ENCODE results near the gene ZNF419. TPM values are rescaled to one million over a fixed set of nuclear protein-coding genes. Genes with fewer than 3 reads are reported as not detected.

The ZNF419 gene
- total RNA-seq, 4 donors from 2014 or later: 10.5 to 42.6 (median 16.2) TPM

DNA sequence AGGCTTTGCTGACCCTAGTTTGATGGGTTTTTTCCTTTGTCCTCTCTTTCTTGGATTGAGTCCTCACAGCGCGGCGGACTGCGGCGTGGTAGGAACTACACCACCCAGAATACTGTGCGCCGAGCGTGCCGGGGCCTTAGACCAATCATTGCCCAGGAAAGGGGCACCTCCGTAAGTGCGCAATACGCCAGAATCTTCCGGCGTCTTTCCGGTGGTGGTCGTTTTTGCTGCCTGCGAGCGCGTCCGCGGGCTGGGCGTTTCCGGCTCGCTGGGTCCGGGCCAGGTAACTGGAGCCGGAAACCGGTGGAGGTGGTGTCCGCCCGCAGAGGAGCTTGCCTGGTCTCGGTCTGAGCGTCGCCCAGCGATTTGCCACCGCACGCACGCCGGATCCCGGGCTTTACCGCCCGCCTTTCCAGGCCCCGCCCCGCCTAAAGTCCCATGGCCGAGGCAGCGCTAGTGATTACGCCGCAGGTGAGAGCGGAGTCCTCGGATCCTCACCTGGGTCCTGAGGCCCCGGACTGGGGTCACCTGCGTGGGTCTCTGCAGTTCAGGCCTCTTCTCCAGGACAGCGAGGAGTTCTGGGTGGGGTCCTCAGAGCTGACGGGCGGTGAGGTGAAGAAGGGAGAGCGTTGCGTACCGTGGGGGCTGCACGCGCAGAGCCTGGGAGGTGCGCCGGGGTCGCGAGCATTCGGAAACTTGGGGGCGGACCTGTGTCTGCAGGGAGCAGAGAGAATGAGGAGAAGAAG, 39.8 kb downstream of the ZNF419 start, which contains the start of gene ZNF549:
Gene ZNF549, plus strand, starts transcription at position 221 of the 746 bp plus-strand sequence. Its CDS starts 218 bp downstream, at position 439.
- peak; percentile 64 to 80 for DNase-seq (ENCODE audit: low spot score in 2 of 2)
- WGBS, 2 donors: 4 to 5% methylated on average over 42 to 56 of the region's 64 CpGs
- Histone ChIP-seq H3K4me3 (peak within 1 kb of the TSS; percentile 60 to 82 (median 67)), H3K27ac (peak within 1 kb of the TSS; percentile 49 to 83 (median 80)), H3K27me3 (no peaks in the 10 kb centered on the region), H3K9me3 (peaks cover 0 to 46% (median 7%) of the 10 kb centered on the region in 4 donors), H3K4me1 (peaks cover 0 to 18% (median 5%) of the 10 kb centered on the region in 4 donors), H3K36me3 (peaks cover 0 to 37% (median 3%) of the 10 kb centered on the region in 3 donors)
- TF ChIP-seq, protein P1, sequence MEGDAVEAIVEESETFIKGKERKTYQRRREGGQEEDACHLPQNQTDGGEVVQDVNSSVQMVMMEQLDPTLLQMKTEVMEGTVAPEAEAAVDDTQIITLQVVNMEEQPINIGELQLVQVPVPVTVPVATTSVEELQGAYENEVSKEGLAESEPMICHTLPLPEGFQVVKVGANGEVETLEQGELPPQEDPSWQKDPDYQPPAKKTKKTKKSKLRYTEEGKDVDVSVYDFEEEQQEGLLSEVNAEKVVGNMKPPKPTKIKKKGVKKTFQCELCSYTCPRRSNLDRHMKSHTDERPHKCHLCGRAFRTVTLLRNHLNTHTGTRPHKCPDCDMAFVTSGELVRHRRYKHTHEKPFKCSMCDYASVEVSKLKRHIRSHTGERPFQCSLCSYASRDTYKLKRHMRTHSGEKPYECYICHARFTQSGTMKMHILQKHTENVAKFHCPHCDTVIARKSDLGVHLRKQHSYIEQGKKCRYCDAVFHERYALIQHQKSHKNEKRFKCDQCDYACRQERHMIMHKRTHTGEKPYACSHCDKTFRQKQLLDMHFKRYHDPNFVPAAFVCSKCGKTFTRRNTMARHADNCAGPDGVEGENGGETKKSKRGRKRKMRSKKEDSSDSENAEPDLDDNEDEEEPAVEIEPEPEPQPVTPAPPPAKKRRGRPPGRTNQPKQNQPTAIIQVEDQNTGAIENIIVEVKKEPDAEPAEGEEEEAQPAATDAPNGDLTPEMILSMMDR (IDR thresholded peaks at IDR 0.05): peak in 1 of 5 experiments; percentile 33
- TF ChIP-seq EP300 (IDR thresholded peaks at IDR 0.05) (peak in 1 of 2 donors; percentile 74), POLR2A (IDR thresholded peaks at IDR 0.05) (no peak)

- TF ChIP-seq, protein P1 (IDR thresholded peaks at IDR 0.05): no peak
- no peak for TF ChIP-seq POLR2A (IDR thresholded peaks at IDR 0.05)
- TF ChIP-seq EP300 (IDR thresholded peaks at IDR 0.05): no peak
- 97 to 99% methylated on average over 7 of the region's 7 CpGs for WGBS, 2 donors
- Histone ChIP-seq H3K27ac (no peak overlapping the region), H3K9me3 (peaks cover 9 to 100% (median 71%) of the 10 kb centered on the region in 4 donors), H3K4me3 (no peak overlapping the region), H3K4me1 (no peaks in the 10 kb centered on the region), H3K27me3 (no peaks in the 10 kb centered on the region), H3K36me3 (peaks cover 20 to 100% (median 39%) of the 10 kb centered on the region in 3 donors)
- no peak for DNase-seq (ENCODE audit: low spot score in 2 of 2)
These were observed 50.5 kb downstream of the ZNF419 start for GRCh38 chr19:57537953-57538547.

Small RNA genes within 50 kb of the gene (small RNA-seq; reads per million reads assigned to genes)
- not detected for gene VN1R107P

Other genes starting within 250 kb of the ZNF419 start
- 10 to 100 TPM; 16.2 to 24.7 (median 20.3) TPM for gene ZNF805, start 247.1 kb upstream of the ZNF419 start, total RNA-seq
- 10 to 100 TPM; 68.4 to 94.3 (median 85.1) TPM for gene ZNF460, start 207.3 kb upstream of the ZNF419 start, total RNA-seq
- 10 to 100 TPM in 1 of 4 donors, 1 to 10 TPM in 3; 7.3 to 10.6 (median 7.9) TPM for gene ZNF543, start 167.3 kb upstream of the ZNF419 start, total RNA-seq
- 1 to 10 TPM; 5.1 to 7.6 (median 6.0) TPM for gene ZNF304, start 136.5 kb upstream of the ZNF419 start, total RNA-seq
- gene TRAPPC2B, start 124.2 kb upstream of the ZNF419 start, total RNA-seq: 10 to 100 TPM in 3 of 4 donors, 1 to 10 TPM in 1; 4.8 to 20.6 (median 18.8) TPM
- gene ZNF547, start 124.2 kb upstream of the ZNF419 start, total RNA-seq: 1 to 10 TPM in 2 of 4 donors, under 1 TPM in 2; 0.78 to 1.8 (median 1.1) TPM
- gene ZNF548, start 97.9 kb upstream of the ZNF419 start, total RNA-seq: 10 to 100 TPM; 19.8 to 40.0 (median 31.2) TPM
- gene ZNF17, start 76.6 kb upstream of the ZNF419 start, total RNA-seq: 10 to 100 TPM in 3 of 4 donors, 1 to 10 TPM in 1; 9.4 to 27.3 (median 14.9) TPM
- gene ZNF749, start 52.4 kb upstream of the ZNF419 start, total RNA-seq: 1 to 10 TPM; 3.1 to 7.8 (median 4.5) TPM
- gene VN1R1, start 30.6 kb upstream of the ZNF419 start, total RNA-seq: 1 to 10 TPM in 3 of 4 donors, under 1 TPM in 1; 0.60 to 2.6 (median 1.2) TPM
- gene ZNF772, start 10.2 kb upstream of the ZNF419 start, total RNA-seq: 10 to 100 TPM in 3 of 4 donors, 1 to 10 TPM in 1; 9.3 to 19.2 (median 13.6) TPM
- 10 to 100 TPM in 3 of 4 donors, 1 to 10 TPM in 1; 2.6 to 31.8 (median 16.0) TPM for gene ZNF773, start 12.2 kb downstream of the ZNF419 start, total RNA-seq
- gene ZNF549, start 39.6 kb downstream of the ZNF419 start, total RNA-seq: 1 to 10 TPM; 4.9 to 5.7 (median 5.0) TPM
- 10 to 100 TPM in 1 of 4 donors, 1 to 10 TPM in 3; 6.6 to 11.0 (median 8.0) TPM for gene ZNF550, start 72.1 kb downstream of the ZNF419 start, total RNA-seq
- 1 to 10 TPM; 2.4 to 6.0 (median 2.6) TPM for gene ZNF416, start 91.2 kb downstream of the ZNF419 start, total RNA-seq
- 1 to 10 TPM; 3.0 to 7.6 (median 5.0) TPM for gene ZIK1, start 96.4 kb downstream of the ZNF419 start, total RNA-seq
- gene ZNF530, start 112.1 kb downstream of the ZNF419 start, total RNA-seq: 1 to 10 TPM; 1.3 to 9.6 (median 3.0) TPM
- 10 to 100 TPM; 15.0 to 43.7 (median 25.4) TPM for gene ZNF134, start 126.5 kb downstream of the ZNF419 start, total RNA-seq
- 10 to 100 TPM in 3 of 4 donors, 1 to 10 TPM in 1; 5.9 to 18.6 (median 14.0) TPM for gene ZNF211, start 145.4 kb downstream of the ZNF419 start, total RNA-seq
- not detected for gene ZSCAN4, start 181.2 kb downstream of the ZNF419 start, total RNA-seq
- 10 to 100 TPM in 1 of 4 donors, 1 to 10 TPM in 3; 3.6 to 12.9 (median 7.2) TPM for gene ZNF551, start 194.2 kb downstream of the ZNF419 start, total RNA-seq
- gene ZNF154, start 221.5 kb downstream of the ZNF419 start, total RNA-seq: 1 to 10 TPM in 2 of 4 donors, under 1 TPM in 2; 0.21 to 2.0 (median 0.71) TPM
- gene ZNF671, start 239.9 kb downstream of the ZNF419 start, total RNA-seq: 1 to 10 TPM; 1.5 to 3.1 (median 2.5) TPM